ENCODE data around the gene CARD10.
"Not testable (repeated sequence)": the region's sequence is repeated elsewhere in the genome, so short reads cannot be mapped to it uniquely, and the experiment has no call there.

CARD10 gene

GRCh38 chr22:37529652-37530345 is 10.6 kb upstream of the CARD10 start:
- no peaks in the 10 kb centered on the region for H3F3A ChIP-seq (ENCODE audit: low read depth)
- H3K27me3 ChIP-seq (ENCODE audit: insufficient read depth, low read length, poor library complexity, severe bottlenecking) = no peaks in the 10 kb centered on the region
- H3K9me3 ChIP-seq (ENCODE audit: insufficient read depth, low read depth, low read length) = no peaks in the 10 kb centered on the region
- peak overlapping the region; percentile 42 for H3K4me2 ChIP-seq (ENCODE audit: low read depth, low read length, poor library complexity, severe bottlenecking)
- H3K9ac ChIP-seq (ENCODE audit: low read depth, low read length, poor library complexity, severe bottlenecking) = no peak overlapping the region
- peaks cover 6% of the 10 kb centered on the region for H3K4me1 ChIP-seq (ENCODE audit: insufficient read depth, low read length, poor library complexity, severe bottlenecking)
- H3K36me3 ChIP-seq (ENCODE audit: insufficient read depth, low read length) = no peaks in the 10 kb centered on the region
- no peaks in the 10 kb centered on the region for H4K20me1 ChIP-seq (ENCODE audit: insufficient read depth, low read length, poor library complexity, severe bottlenecking)
- TF ChIP-seq, protein P1, sequence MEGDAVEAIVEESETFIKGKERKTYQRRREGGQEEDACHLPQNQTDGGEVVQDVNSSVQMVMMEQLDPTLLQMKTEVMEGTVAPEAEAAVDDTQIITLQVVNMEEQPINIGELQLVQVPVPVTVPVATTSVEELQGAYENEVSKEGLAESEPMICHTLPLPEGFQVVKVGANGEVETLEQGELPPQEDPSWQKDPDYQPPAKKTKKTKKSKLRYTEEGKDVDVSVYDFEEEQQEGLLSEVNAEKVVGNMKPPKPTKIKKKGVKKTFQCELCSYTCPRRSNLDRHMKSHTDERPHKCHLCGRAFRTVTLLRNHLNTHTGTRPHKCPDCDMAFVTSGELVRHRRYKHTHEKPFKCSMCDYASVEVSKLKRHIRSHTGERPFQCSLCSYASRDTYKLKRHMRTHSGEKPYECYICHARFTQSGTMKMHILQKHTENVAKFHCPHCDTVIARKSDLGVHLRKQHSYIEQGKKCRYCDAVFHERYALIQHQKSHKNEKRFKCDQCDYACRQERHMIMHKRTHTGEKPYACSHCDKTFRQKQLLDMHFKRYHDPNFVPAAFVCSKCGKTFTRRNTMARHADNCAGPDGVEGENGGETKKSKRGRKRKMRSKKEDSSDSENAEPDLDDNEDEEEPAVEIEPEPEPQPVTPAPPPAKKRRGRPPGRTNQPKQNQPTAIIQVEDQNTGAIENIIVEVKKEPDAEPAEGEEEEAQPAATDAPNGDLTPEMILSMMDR (conservative IDR thresholded peaks at IDR 0.05; ENCODE audit: low read length) = no peak
- TF ChIP-seq EZH2phosphoT487 (IDR thresholded peaks at IDR 0.05; ENCODE audit: borderline replicate concordance) = no peak
- H3K79me2 ChIP-seq (ENCODE audit: insufficient read depth, low read length) = no peaks in the 10 kb centered on the region
- H3K9me2 ChIP-seq (replicated peaks; ENCODE audit: low read depth, low read length) = no peaks in the 10 kb centered on the region
- peak overlapping the region; percentile 62 for H2AFZ ChIP-seq (ENCODE audit: low read length)
- H3K4me3 ChIP-seq (ENCODE audit: low read length, poor library complexity, severe bottlenecking) = no peak overlapping the region

GRCh38 chr22:37527952-37528351 is 8.7 kb upstream of the CARD10 start:
- not testable (repeated sequence) for H3K27me3 ChIP-seq (ENCODE audit: insufficient read depth, low read length, poor library complexity, severe bottlenecking); H4K20me1 ChIP-seq (ENCODE audit: insufficient read depth, low read length, poor library complexity, severe bottlenecking); H3F3A ChIP-seq (ENCODE audit: low read depth); H2AFZ ChIP-seq (ENCODE audit: low read length); H3K36me3 ChIP-seq (ENCODE audit: insufficient read depth, low read length); H3K4me3 ChIP-seq (ENCODE audit: low read length, poor library complexity, severe bottlenecking); H3K79me2 ChIP-seq (ENCODE audit: insufficient read depth, low read length); H3K4me2 ChIP-seq (ENCODE audit: low read depth, low read length, poor library complexity, severe bottlenecking); H3K9ac ChIP-seq (ENCODE audit: low read depth, low read length, poor library complexity, severe bottlenecking); H3K4me1 ChIP-seq (ENCODE audit: insufficient read depth, low read length, poor library complexity, severe bottlenecking); H3K9me3 ChIP-seq (ENCODE audit: insufficient read depth, low read depth, low read length); H3K9me2 ChIP-seq (replicated peaks; ENCODE audit: low read depth, low read length)

DNA sequence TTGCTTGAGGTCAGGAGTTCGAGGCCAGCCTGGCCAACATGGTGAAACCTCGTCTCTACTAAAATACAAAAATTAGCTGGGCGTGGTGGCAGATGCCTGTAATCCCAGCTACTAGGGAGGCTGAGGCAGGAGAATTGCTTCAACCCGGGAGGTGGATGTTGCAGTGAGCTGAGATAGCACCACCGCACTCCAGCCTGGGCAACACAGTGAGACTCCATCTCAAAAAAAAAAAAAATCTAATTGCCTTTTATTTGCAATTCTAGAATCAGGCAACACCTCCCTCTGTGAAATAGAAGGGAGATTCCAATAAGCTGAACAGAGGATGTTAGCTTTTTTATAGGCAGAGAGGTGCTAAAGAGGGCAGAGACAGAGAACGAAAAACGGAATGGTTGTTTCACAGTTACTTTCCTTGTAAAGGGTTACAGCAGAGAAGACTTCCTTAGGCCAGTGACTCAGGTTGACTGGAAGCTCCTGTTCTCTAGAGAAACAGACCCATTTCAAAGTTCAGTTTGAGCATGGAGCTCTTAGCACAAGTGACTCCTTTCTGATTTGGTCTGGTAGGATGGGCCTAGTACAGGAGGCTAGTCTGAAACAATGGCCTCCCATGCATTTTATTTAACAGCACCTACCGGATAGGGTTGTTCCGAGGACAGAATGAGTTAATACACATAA is 8.0 kb upstream of the CARD10 start:
- not testable (repeated sequence) for H3K4me2 ChIP-seq (ENCODE audit: low read depth, low read length, poor library complexity, severe bottlenecking); H3F3A ChIP-seq (ENCODE audit: low read depth); H3K79me2 ChIP-seq (ENCODE audit: insufficient read depth, low read length); H3K9ac ChIP-seq (ENCODE audit: low read depth, low read length, poor library complexity, severe bottlenecking); H3K4me3 ChIP-seq (ENCODE audit: low read length, poor library complexity, severe bottlenecking); H3K36me3 ChIP-seq (ENCODE audit: insufficient read depth, low read length); H3K9me3 ChIP-seq (ENCODE audit: insufficient read depth, low read depth, low read length); H3K4me1 ChIP-seq (ENCODE audit: insufficient read depth, low read length, poor library complexity, severe bottlenecking); H2AFZ ChIP-seq (ENCODE audit: low read length); H3K27me3 ChIP-seq (ENCODE audit: insufficient read depth, low read length, poor library complexity, severe bottlenecking); H3K9me2 ChIP-seq (replicated peaks; ENCODE audit: low read depth, low read length); H4K20me1 ChIP-seq (ENCODE audit: insufficient read depth, low read length, poor library complexity, severe bottlenecking)

GRCh38 chr22:37526376-37526775 is 7.2 kb upstream of the CARD10 start:
- no peaks in the 10 kb centered on the region for H3K79me2 ChIP-seq (ENCODE audit: insufficient read depth, low read length)
- H3K9me2 ChIP-seq (replicated peaks; ENCODE audit: low read depth, low read length) = no peaks in the 10 kb centered on the region

More at GRCh38 chr22:37526376-37526775, 7.2 kb upstream of the CARD10 start:
- Histone ChIP-seq H2AFZ (ENCODE audit: low read length) (no peak overlapping the region), H3K4me3 (ENCODE audit: low read length, poor library complexity, severe bottlenecking) (no peak overlapping the region), H3K27me3 (ENCODE audit: insufficient read depth, low read length, poor library complexity, severe bottlenecking) (no peaks in the 10 kb centered on the region), H4K20me1 (ENCODE audit: insufficient read depth, low read length, poor library complexity, severe bottlenecking) (no peaks in the 10 kb centered on the region), H3K9me3 (ENCODE audit: insufficient read depth, low read depth, low read length) (no peaks in the 10 kb centered on the region), H3K4me2 (ENCODE audit: low read depth, low read length, poor library complexity, severe bottlenecking) (no peak overlapping the region), H3K36me3 (ENCODE audit: insufficient read depth, low read length) (no peaks in the 10 kb centered on the region), H3F3A (ENCODE audit: low read depth) (no peaks in the 10 kb centered on the region), H3K4me1 (ENCODE audit: insufficient read depth, low read length, poor library complexity, severe bottlenecking) (peaks cover 6% of the 10 kb centered on the region), H3K9ac (ENCODE audit: low read depth, low read length, poor library complexity, severe bottlenecking) (no peak overlapping the region)
- TF ChIP-seq EZH2phosphoT487 (IDR thresholded peaks at IDR 0.05; ENCODE audit: borderline replicate concordance) = no peak
- TF ChIP-seq, protein P1 (conservative IDR thresholded peaks at IDR 0.05; ENCODE audit: low read length) = no peak

Data from Loucy (cell line).